Lower leg skin (tissue), 3 donors: ENCODE results near the gene DLGAP1.

Experiments
- CTCF ChIP-seq, 3 donors: fragments of 450-650 bp; IDR thresholded peaks; one replicate each; pipeline ENCODE4 v1.5.1; 2016; ENCODE audit warnings: antibody characterized with exemption in 3 of 3, mild to moderate bottlenecking in 3 of 3, moderate library complexity in 2 of 3
- POLR2A ChIP-seq, 2 donors: fragments of 450-650 bp; IDR thresholded peaks; one replicate each; pipeline ENCODE4 v1.6.1; 2016 to 2017; ENCODE audit warnings: antibody characterized with exemption in 2 of 2, mild to moderate bottlenecking in 1 of 2, moderate library complexity in 1 of 2

- TF ChIP-seq CTCF (IDR thresholded peaks at IDR 0.05) (no peak), POLR2A (IDR thresholded peaks at IDR 0.05) (no peak)
Measured at GRCh38 chr18:4270016-4270415, 185.1 kb downstream of the DLGAP1 start.
